ENCODE results near the gene C1orf35.

The C1orf35 gene

GRCh38 chr1:228077565-228078330 lies 25.4 kb downstream of the C1orf35 start:
- DNase-seq = no peak

- DNase-seq = no peak
Observed at GRCh38 chr1:228076796-228077430, 26.2 kb downstream of the C1orf35 start.

GRCh38 chr1:228075801-228076271 lies 27.3 kb downstream of the C1orf35 start:
- DNase-seq = no peak

- no peak for DNase-seq
Observed at GRCh38 chr1:228074954-228075730, 28.0 kb downstream of the C1orf35 start.

- peak; percentile 23 for DNase-seq
Observed at GRCh38 chr1:228073857-228074545, 29.1 kb downstream of the C1orf35 start.

GRCh38 chr1:228073061-228073856 lies 29.9 kb downstream of the C1orf35 start:
- no peak for DNase-seq

GRCh38 chr1:228072658-228073043 lies 30.5 kb downstream of the C1orf35 start:
- DNase-seq = no peak

- no peak for DNase-seq
Observed at GRCh38 chr1:228071839-228072657, 31.1 kb downstream of the C1orf35 start.

GRCh38 chr1:228070851-228071250 lies 32.3 kb downstream of the C1orf35 start:
- no peak for DNase-seq

GRCh38 chr1:228070173-228070572 lies 33.0 kb downstream of the C1orf35 start:
- no peak for DNase-seq

- DNase-seq = no peak
Observed at GRCh38 chr1:228068359-228068758, 34.8 kb downstream of the C1orf35 start.

GRCh38 chr1:228066891-228067654 lies 36.1 kb downstream of the C1orf35 start:
- DNase-seq = no peak

GRCh38 chr1:228066416-228066815 lies 36.7 kb downstream of the C1orf35 start:
- no peak for DNase-seq

- DNase-seq = no peak
Observed at GRCh38 chr1:228065543-228066347, 37.4 kb downstream of the C1orf35 start.

- no peak for DNase-seq
Observed at GRCh38 chr1:228064741-228065542, 38.2 kb downstream of the C1orf35 start.

GRCh38 chr1:228064296-228064695 lies 38.8 kb downstream of the C1orf35 start:
- DNase-seq = no peak

GRCh38 chr1:228063251-228064191 lies 39.6 kb downstream of the C1orf35 start:
- no peak for DNase-seq

All from NCI-H1092 treated with DMSO at 0.1 percent for 48 hours (cell line).